COLO668 (cell line): ENCODE data around the gene SH3GLB1.

ENCODE experiments used
- DNase-seq: peaks from one replicate; lab custom pipeline; 2025; ENCODE audit not compliant: unreplicated experiment; lab: John Stamatoyannopoulos, UW

SH3GLB1 gene

GRCh38 chr1:86731416-86731815 is 27.0 kb downstream of the SH3GLB1 start:
- no peak for DNase-seq

GRCh38 chr1:86733340-86733739 is 29.0 kb downstream of the SH3GLB1 start:
- no peak for DNase-seq

DNA sequence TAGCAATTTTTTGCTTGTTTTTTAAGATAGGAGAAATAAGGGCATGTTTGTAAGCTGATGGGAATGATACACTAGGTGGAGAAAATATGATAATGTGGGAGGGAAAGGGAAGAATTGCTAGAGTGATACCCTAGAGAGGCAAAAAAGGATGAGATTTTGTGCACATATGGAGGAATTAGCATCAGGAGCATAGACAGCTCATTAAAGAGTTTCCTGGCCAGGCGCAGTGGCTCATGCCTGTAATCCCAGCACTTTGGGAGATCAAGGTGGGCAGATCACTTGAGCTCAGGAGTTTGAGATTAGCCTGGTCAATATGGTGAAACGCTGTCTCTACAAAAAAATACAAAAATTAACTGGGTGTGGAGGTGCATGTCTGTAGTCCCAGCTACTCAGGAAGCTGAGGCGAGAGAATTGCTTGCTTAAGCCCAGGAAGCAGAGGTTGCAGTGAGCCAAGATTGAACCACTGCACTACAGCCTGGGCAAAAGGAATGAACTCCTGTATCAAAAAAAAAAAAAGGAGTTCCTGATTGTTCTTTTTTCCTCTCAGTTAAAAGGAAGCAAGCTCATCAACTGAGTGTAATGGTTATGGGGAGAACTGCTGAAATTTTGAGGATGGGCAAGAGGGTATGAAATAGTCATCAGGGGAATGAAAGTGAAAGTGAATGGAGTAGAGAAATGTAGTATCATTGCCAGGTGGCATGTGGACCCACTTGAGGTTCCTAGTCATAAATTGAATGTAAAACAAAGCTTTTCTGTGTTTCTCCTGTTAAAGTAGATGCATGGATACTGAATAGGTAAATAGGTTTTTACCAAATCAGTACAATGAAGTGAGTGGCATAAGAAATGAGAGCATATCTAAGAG is 35.5 kb downstream of the SH3GLB1 start:
- no peak for DNase-seq

DNA sequence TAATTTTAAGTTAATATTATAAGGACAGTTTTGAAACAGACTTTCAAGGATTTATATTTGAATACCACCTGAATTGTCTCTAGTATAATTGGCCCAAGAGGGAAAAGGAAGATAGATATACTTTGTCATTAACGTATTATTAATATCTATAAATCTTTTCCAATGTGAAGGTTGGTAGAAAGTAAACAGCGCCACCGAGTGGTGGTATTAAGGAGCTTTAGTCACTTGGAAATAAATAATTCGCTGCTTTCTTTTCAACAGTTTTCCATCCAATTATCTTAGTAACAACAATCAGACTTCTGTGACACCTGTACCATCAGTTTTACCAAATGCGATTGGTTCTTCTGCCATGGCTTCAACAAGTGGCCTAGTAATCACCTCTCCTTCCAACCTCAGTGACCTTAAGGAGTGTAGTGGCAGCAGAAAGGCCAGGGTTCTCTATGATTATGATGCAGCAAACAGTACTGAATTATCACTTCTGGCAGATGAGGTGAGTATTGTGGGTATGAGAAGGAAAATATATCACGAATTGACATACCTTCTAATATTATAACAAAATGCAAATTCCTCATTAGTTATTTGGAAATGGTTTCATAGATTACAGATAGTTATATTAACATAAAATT is 37.7 kb downstream of the SH3GLB1 start:
- peak; percentile 53 for DNase-seq

DNA sequence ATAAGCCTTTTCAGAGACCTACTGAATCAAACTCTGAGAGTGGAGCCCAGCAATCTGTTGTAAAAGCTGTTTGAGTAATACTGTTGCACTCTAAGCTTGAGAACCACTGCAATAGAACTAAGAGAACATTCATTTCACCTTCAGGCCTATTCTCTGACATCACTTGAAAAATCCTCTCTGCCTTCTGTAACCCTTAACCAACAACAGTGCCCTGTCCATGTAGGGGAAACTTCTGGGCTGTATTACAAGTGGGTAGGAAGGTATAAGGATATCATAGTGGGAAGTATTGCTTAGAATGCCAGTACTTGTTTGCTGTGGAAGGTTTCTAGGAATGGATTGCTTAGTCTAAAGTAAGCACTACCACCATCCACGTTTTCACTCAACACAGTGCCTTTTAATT is 42.9 kb downstream of the SH3GLB1 start:
- no peak for DNase-seq

- DNase-seq = no peak
These were observed 44.4 kb downstream of the SH3GLB1 start for GRCh38 chr1:86748622-86749373.

- DNase-seq = no peak
These were observed 45.7 kb downstream of the SH3GLB1 start for GRCh38 chr1:86750076-86750475.

DNA sequence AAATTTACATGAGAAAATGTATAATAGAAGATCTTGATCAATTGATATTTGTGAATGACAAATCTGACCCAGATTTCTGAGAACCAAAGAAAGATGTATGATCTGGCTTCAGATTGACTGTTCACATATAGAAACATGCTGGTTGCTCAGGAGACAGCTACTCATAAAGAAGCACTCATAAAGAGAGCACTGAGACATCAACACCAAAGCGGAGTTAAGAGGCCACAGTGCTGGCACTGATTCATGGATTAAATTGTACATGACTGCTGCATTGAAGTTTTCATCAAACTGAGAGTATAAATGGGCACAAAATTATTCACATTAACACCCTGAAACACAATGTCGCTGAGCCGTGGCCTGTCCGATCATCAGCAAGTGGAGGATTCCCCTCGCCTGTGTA is 46.2 kb downstream of the SH3GLB1 start:
- DNase-seq = no peak

DNA sequence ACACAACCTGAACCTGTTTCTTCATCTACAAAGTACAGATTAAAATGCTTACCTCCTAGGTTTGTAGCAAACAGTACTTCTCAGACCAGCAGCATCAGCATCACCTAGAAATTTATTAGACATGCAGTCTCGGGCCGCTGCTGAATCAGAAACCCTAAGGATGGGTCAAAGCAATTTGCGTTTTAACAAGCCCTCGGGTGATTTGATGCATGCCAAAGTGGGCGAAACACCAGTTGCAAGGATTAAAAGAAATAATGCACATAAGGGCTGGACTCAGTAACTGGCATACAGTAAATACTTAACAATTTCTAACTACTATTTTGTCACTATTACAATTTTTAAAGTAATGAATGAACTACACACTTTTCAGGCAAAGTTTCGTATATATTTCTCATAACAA is 47.5 kb downstream of the SH3GLB1 start:
- DNase-seq = no peak

GRCh38 chr1:86753700-86754099 is 49.3 kb downstream of the SH3GLB1 start:
- peak; percentile 76 for DNase-seq

DNA sequence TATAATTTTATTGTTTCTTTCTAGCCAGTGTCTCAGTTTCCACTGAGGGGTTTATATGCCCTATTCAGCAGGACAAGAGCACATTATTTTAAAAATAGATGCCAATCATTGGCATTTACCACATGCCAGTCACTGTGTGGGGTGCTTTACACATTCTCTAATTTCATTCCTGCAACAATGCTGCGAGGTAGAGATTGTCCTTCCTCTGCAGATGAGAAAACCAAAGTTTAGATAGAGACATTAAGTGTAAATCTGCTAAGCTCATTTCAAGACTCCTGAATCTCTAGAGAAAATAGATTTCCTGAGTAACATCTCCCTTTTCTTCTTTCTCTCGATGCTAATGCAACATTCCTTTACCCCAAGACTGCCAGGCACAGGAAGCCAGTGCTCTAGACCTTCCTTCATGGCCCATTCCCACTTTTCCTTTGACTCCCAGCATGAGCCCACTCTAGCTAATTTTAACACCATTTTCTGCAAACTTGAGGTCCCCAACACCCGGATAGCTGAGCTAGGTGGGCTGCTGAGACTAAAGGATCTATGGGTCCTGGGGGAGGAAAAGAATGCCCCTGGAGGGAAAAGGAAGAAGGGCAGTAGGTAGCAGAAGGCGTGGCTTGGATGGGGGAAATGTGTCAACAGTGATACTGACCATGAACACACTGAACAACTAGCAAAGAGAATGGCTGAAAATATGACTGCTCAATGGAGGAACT is 50.0 kb downstream of the SH3GLB1 start:
- DNase-seq = no peak

DNA sequence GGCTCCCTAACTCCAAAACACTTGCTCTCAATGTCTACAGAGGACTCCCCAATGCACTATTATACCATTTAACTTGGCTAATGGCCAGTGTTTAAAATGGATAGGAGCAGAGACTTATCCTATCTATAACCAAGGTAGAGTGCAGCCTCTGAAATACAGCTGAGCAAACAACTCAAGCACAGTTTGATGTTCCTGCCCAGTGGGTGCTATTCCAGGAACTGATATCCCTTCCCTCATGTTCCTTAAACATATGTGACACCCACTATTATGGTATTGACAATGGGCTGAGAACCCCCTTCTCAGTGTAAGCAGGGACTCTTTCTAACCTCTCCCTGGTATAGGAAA is 51.7 kb downstream of the SH3GLB1 start:
- DNase-seq = peak; percentile 78

DNA sequence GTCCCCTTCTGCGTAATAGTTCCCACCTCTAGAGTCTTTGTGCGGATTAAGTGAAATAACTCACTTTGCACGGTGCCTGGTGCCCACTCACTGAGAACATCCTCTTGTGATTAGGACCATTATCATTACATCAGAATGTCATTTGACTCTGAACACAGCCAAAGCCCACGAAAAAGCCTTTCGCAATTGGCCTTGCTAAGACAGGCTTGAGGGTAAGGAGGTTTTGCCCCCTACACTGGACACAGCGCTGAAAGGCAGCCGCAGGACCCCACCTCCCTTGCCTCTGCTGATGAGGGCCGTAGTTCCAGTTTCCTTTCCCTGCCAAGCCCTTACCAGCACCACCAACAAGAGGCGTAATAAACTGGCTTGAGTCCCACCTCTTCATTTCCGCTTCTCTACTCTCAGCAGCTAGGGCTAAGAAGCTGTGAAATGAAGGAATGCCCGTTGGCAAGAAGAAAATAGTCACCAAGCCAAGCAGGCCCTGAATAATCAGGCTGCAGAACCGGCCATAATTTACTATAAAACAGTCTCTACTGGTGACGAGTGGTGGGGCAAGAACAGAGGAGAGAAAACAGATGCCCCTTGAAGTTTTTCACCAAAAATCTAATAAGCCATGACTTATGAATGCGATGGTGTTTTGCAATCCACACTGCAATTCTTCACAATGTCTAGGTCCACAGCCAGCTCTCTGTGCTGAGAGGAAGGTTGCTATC is 53.1 kb downstream of the SH3GLB1 start:
- DNase-seq = no peak

DNA sequence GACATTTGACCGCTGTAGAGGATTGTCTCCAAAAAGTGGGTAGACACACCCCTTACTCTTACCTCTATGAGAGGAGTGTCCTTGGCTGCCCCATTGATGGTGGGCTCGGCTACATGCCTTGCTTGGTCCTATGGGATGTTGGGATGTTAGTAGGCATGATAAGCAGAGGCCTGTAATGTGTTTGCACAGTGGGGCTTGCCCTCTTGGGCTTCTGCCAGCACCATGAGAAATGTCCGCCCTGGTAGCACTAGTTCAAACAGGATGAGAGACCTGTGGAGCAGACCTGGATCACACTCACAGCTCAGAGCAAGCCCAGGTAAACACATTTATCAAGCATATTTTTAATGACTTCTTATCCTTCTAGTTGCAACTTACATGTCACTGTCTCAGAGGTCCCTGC is 54.2 kb downstream of the SH3GLB1 start:
- peak; percentile 94 for DNase-seq

- DNase-seq = no peak
These were observed 55.8 kb downstream of the SH3GLB1 start for GRCh38 chr1:86760199-86760598.

DNA sequence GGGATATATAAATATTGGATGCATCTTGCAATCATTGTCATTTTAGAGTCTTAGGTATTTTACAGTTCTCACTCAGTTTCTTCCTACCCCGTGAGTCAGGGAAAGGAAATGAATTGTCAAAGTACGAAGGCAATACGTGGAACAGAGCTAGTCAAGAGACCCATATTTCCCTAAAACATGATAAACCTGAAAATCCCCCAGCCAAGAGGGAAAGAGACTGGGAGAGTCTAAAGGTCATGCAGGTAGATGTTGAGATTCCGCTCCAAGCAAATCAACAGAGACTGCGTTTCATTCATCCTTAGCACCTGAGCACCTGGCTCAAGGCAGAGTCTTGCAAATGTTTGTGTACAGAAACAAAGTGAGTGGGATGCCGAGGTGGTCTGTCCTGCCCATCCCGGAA is 58.0 kb downstream of the SH3GLB1 start:
- DNase-seq = no peak

GRCh38 chr1:86764523-86764922 is 60.1 kb downstream of the SH3GLB1 start:
- no peak for DNase-seq

DNA sequence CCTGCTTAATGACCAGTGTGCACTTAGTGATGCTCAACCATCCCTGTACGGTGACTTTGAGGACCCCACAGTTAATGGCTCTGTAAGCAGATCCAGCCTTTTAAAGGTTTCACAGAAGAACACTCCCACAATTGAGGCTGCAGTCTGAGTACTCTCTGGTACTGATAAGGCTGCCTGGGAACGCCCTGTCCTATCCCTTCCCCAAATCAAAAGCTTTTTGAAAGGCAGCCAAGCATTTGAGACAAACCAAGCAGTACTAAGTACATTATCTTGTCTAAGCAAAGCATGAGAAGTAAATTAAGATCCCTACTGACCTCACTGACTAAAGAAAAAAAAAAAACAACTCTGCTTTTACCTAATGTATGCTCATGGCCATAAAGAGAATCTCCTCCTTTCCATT is 60.7 kb downstream of the SH3GLB1 start:
- no peak for DNase-seq

DNA sequence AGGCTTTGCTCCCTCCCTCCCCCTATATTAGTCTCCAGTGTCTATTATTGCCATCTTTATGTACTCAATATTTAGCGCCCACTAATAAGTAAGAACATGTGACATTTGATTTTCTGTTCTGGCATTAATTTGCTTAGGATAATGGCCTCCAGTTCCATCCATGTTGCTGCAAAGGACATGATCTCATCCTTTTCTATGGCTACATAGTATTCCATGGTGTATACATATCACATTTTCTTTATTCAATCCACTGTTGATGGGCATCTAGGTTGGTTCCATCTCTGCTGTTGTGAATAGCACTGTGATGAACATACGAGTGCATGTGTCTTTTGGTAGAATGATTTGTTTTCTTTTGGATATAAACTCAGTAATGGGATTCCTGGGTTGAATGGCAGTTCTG is 61.3 kb downstream of the SH3GLB1 start:
- no peak for DNase-seq

DNA sequence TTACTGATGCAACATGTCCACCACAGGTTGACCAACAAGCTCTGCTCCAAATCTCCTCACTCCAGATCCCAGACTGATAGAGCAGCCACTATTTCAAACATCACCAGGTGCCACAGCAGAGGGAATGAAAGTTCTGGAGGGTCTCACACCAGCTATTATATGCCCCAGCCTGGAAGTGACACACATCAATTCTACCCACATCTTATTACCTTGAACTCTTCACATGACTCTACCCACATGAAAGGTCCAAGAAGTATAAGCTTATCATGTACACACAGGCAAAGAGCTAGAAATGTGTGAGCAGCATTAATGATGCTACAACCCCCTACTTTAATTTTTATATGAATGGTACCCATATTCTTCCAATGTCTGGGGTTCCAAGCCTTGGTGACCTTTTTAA is 64.2 kb downstream of the SH3GLB1 start:
- DNase-seq = no peak

DNA sequence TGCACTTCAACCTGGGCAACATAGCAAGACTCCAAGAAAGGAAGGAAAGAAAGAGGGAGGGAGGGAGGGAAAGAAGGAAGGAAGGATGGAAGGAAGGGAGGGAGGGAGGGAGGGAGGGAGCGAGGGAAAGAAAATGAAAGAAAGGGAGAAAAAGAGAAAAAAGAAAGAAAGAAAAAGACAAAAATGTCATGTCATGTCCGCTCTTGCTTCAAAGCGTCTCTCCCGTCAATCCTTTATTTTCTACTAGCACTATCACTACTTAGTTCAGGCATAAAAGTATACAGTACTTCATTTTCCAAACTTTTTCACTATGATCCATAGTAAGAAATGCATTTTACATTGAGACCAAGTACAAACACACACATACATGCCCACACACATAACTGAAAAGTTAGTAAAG is 64.7 kb downstream of the SH3GLB1 start:
- no peak for DNase-seq
